DMS153 treated with DMSO at 0.1 percent for 48 hours (cell line): ENCODE results near the gene PLPP6.

Source experiments
- DNase-seq: peaks from one replicate; lab custom pipeline; 2025; ENCODE audit not compliant: unreplicated experiment; lab: John Stamatoyannopoulos, UW

Gene PLPP6

GRCh38 chr9:4690144-4690543 is 28.1 kb downstream of the PLPP6 start:
- DNase-seq = no peak

DNA sequence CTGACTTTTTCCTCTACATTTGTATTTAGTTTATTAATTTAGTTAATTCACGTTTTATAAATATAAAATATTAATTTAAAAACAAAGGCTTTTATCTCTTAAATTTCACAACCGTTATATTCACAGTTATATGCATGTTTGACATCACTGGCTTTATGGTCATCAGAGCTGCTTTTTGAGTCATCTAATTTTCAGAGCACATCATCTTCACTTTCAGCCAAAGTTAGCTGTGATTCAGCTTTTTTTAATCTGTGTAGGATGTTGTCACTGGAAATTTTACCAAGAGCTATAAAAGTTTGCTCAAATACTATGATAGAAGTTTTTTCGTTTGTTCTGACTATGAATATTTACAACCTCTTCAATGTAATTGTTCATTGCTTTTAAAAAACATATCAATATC is 29.7 kb downstream of the PLPP6 start:
- no peak for DNase-seq

GRCh38 chr9:4700091-4700490 is 38.0 kb downstream of the PLPP6 start:
- DNase-seq = no peak

DNA sequence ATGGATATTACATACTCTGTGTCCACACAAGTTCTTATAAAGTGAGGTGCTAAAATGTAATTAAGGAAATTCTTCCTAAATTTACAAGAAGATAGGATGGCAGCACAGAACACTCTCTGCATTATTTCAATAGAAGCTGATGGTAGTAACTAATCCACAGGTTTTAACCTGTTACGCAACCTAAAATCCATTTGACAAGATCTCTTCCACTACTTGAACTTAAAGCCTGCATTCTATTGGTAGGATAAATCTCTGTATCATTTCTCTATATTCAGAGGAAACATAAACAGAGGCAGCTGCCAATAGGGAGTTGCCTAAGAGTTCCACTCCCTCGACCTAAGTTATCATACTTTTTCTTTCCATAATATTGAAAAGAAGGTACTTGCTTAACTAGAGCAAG is 38.8 kb downstream of the PLPP6 start:
- no peak for DNase-seq

- no peak for DNase-seq
These were observed 39.4 kb downstream of the PLPP6 start for GRCh38 chr9:4701526-4701925.

GRCh38 chr9:4704129-4704528 is 42.0 kb downstream of the PLPP6 start:
- DNase-seq = no peak

DNA sequence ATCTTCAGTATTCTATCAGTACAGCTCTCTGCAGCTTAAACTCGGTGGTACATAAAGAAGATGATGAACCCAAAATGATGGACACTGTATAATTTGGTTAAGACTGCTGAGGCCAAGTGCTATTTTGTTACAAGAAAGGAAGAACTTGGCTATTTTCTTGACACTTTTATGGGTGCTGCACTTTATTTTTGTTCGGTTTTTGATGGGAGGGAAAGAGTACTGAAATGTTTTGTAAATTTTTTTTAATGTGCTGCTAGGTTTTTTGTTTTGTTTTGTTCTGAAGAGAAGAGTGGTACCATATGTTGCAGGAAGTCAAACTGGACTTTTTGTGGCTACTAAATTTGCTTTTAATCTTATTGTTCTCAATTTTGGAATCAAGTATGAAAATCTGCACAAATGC is 43.9 kb downstream of the PLPP6 start:
- DNase-seq = no peak

GRCh38 chr9:4706971-4707622 is 45.0 kb downstream of the PLPP6 start:
- no peak for DNase-seq

GRCh38 chr9:4709380-4709779 is 47.3 kb downstream of the PLPP6 start:
- DNase-seq = no peak

- no peak for DNase-seq
These were observed 51.8 kb downstream of the PLPP6 start for GRCh38 chr9:4713849-4714248.

GRCh38 chr9:4714266-4715016 is 52.3 kb downstream of the PLPP6 start:
- DNase-seq = no peak
